ENCODE data around the gene GPANK1. TPM values are rescaled to one million over a fixed set of nuclear protein-coding genes. Genes with fewer than 3 reads are reported as not detected.
"Not testable (repeated sequence)": the region's sequence is repeated elsewhere in the genome, so short reads cannot be mapped to it uniquely, and the experiment has no call there.

Gene GPANK1
- total RNA-seq, 1 donor from 2014 or later, result 12.0 TPM

DNA sequence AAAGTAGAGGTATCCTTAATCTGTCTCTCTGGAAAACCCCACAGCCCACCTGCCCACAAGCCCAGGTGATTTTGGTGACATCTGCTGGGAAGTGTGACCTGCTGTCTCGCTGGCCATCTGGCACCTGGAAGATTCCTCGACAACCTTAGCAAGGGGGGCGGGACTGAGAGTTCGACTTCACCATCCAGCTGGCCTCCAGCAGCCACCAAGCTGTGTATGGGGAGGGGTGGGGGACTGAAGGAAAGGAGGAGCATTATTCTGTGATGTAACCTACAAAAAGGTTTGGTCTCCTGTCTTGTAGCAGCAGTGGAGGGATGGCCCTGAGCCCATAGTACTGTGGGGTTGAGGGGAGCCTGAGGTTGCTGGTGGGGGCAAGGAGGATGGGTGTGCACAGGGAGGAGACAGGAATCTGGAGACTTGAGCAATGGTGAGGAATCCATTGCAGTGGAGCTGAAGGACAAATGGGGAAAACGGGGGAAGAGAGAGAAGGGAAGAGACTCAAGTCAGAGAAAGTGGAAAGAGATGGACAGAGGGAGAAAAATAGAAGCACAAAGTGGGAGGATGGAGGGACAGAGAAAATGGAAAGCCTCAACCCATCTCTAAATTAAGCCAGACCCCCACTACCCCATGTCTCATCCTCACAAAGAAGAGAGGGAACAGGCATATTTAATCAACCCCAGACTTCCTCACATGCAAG is 45.9 kb upstream of the GPANK1 start:
- Mint-ChIP-seq H3K4me3 (ENCODE audit: unreplicated experiment) (no peak overlapping the region), H3K4me1 (ENCODE audit: low read depth) (no peaks in the 10 kb centered on the region), H3K36me3 (ENCODE audit: low read depth) (no peaks in the 10 kb centered on the region), H3K9me3 (ENCODE audit: low read depth) (no peaks in the 10 kb centered on the region), H3K27ac (ENCODE audit: unreplicated experiment) (no peak overlapping the region), H3K27me3 (ENCODE audit: low read depth) (peaks cover 2% of the 10 kb centered on the region)
- TF ChIP-seq, protein P1, sequence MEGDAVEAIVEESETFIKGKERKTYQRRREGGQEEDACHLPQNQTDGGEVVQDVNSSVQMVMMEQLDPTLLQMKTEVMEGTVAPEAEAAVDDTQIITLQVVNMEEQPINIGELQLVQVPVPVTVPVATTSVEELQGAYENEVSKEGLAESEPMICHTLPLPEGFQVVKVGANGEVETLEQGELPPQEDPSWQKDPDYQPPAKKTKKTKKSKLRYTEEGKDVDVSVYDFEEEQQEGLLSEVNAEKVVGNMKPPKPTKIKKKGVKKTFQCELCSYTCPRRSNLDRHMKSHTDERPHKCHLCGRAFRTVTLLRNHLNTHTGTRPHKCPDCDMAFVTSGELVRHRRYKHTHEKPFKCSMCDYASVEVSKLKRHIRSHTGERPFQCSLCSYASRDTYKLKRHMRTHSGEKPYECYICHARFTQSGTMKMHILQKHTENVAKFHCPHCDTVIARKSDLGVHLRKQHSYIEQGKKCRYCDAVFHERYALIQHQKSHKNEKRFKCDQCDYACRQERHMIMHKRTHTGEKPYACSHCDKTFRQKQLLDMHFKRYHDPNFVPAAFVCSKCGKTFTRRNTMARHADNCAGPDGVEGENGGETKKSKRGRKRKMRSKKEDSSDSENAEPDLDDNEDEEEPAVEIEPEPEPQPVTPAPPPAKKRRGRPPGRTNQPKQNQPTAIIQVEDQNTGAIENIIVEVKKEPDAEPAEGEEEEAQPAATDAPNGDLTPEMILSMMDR (IDR thresholded peaks at IDR 0.05), result no peak
- no peak for DNase-seq (ENCODE audit: low spot score)

DNA sequence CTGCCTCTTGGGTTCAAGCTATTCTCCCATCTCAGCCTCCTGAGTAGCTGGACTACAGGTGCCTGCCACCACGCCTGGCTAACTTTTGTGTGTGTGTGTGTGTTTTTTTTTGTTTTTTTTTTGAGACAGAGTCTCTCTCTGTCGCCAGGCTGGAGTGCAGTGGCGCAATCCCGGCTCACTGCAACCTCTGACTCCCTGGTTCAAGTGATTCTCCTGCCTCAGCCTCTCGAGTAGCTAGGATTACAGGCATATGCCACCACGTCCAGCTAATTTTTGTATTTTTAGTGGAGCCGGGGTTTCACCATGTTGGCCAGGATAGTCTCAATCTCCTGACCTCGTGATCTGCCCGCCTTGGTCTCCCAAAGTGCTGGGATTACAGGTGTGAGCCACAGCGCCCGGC is 44.4 kb upstream of the GPANK1 start:
- not testable (repeated sequence) for DNase-seq (ENCODE audit: low spot score); H3K36me3 Mint-ChIP-seq (ENCODE audit: low read depth); H3K27ac Mint-ChIP-seq (ENCODE audit: unreplicated experiment); H3K4me3 Mint-ChIP-seq (ENCODE audit: unreplicated experiment); H3K9me3 Mint-ChIP-seq (ENCODE audit: low read depth); H3K4me1 Mint-ChIP-seq (ENCODE audit: low read depth); H3K27me3 Mint-ChIP-seq (ENCODE audit: low read depth)

DNA sequence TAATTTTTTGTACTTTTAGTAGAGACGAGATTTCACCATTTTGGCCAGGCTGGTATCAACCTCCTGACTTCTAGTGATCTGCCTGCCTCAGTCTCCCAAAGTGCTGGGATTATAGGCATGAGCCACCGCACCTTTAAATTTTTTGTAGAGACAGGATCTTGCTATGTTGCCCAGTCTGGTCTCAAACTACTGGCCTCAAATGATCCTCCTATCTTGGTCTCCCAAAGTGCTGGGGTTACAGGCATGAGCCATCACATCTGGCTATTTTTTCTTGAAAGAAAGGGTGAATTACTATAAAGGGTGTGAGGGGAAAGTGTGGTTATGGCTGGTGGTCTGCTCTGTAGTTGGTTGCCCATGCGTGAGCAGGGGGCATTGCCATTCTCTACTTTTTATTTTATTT is 43.4 kb upstream of the GPANK1 start:
- no peak overlapping the region for H3K27ac Mint-ChIP-seq (ENCODE audit: unreplicated experiment)
- no peak overlapping the region for H3K4me3 Mint-ChIP-seq (ENCODE audit: unreplicated experiment)
- no peaks in the 10 kb centered on the region for H3K36me3 Mint-ChIP-seq (ENCODE audit: low read depth)
- TF ChIP-seq, protein P1 (IDR thresholded peaks at IDR 0.05), result no peak
- DNase-seq (ENCODE audit: low spot score), result no peak
- peaks cover 2% of the 10 kb centered on the region for H3K27me3 Mint-ChIP-seq (ENCODE audit: low read depth)
- H3K9me3 Mint-ChIP-seq (ENCODE audit: low read depth), result no peaks in the 10 kb centered on the region
- peaks cover 6% of the 10 kb centered on the region for H3K4me1 Mint-ChIP-seq (ENCODE audit: low read depth)

DNA sequence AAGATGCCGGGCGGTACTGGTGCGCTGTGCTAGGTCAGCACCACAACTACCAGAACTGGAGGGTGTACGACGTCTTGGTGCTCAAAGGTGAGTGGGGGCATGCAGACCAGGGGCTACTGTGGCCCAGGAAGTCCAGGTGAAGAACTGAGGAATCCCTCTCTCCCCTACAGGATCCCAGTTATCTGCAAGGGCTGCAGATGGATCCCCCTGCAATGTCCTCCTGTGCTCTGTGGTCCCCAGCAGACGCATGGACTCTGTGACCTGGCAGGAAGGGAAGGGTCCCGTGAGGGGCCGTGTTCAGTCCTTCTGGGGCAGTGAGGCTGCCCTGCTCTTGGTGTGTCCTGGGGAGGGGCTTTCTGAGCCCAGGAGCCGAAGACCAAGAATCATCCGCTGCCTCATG is 42.9 kb upstream of the GPANK1 start:
- H3K4me3 Mint-ChIP-seq (ENCODE audit: unreplicated experiment), result no peak overlapping the region
- H3K27ac Mint-ChIP-seq (ENCODE audit: unreplicated experiment), result no peak overlapping the region
- TF ChIP-seq, protein P1 (IDR thresholded peaks at IDR 0.05), result no peak
- H3K9me3 Mint-ChIP-seq (ENCODE audit: low read depth), result no peaks in the 10 kb centered on the region
- no peaks in the 10 kb centered on the region for H3K36me3 Mint-ChIP-seq (ENCODE audit: low read depth)
- peaks cover 2% of the 10 kb centered on the region for H3K27me3 Mint-ChIP-seq (ENCODE audit: low read depth)
- H3K4me1 Mint-ChIP-seq (ENCODE audit: low read depth), result peaks cover 7% of the 10 kb centered on the region
- DNase-seq (ENCODE audit: low spot score), result no peak

DNA sequence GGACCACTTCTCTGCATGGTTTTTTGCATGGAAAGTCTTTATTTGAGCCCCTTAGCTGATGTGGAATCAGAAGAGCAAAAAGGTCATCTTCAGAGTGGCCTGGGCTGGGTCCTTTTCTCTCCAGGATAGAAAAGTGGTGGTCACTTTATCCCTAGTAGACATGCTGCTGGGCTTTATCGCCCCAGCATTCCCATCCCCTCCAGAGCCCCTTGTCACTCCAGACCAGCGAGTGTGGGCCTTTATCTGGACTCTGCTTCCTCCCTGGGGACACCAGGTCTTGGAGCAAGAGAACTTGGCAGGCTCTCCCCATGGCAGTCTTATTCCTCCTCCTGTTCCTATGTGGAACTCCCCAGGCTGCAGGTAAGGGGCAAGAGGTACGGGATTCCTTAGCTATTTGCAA is 41.8 kb upstream of the GPANK1 start, which contains the start of gene LY6G6F:
Gene LY6G6F, plus strand, starts transcription at position 268 of the 400 bp plus-strand sequence. Its CDS starts 41 bp downstream, at position 309.
- Mint-ChIP-seq H3K4me1 (ENCODE audit: low read depth) (peaks cover 15% of the 10 kb centered on the region), H3K27me3 (ENCODE audit: low read depth) (no peaks in the 10 kb centered on the region), H3K9me3 (ENCODE audit: low read depth) (no peaks in the 10 kb centered on the region), H3K4me3 (ENCODE audit: unreplicated experiment) (no peak within 1 kb of the TSS), H3K27ac (ENCODE audit: unreplicated experiment) (no peak within 1 kb of the TSS), H3K36me3 (ENCODE audit: low read depth) (no peaks in the 10 kb centered on the region)
- TF ChIP-seq, protein P1 (IDR thresholded peaks at IDR 0.05), result no peak
- no peak for DNase-seq (ENCODE audit: low spot score)

DNA sequence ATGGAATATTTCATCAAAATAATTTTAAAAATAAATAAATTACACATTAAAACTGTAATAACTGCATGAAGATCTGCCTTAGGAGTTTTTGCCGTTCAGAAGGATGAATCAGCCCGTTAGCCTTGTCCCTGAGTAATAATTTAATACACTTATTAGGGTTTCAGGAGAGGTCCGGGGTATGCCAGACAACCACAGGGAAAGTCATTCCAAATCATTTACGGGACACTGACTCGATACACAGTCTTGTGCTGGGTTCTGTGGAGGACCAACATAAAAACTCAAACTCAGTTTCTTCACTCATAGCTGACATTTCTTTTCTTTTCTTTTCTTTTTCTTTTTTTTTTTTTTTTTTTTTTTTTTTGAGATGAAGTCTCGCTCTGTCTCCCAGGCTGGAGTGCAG is 41.1 kb upstream of the GPANK1 start:
- TF ChIP-seq, protein P1 (IDR thresholded peaks at IDR 0.05), result no peak

More for the DNA sequence above, 41.1 kb upstream of the GPANK1 start:
- Mint-ChIP-seq H3K4me1 (ENCODE audit: low read depth) (peaks cover 22% of the 10 kb centered on the region), H3K36me3 (ENCODE audit: low read depth) (no peaks in the 10 kb centered on the region), H3K4me3 (ENCODE audit: unreplicated experiment) (no peak overlapping the region), H3K27me3 (ENCODE audit: low read depth) (no peaks in the 10 kb centered on the region), H3K27ac (ENCODE audit: unreplicated experiment) (no peak overlapping the region), H3K9me3 (ENCODE audit: low read depth) (no peaks in the 10 kb centered on the region)
- DNase-seq (ENCODE audit: low spot score), result no peak
